ENCODE results near the gene DENND1A.

Gene DENND1A

GRCh38 chr9:123796618-123797484 is 133.1 kb downstream of the DENND1A start:
- CTCF ChIA-PET = interaction anchor here (0.6 kb wide), 1 partner anchor 15 kb away, joined by 3 read pairs; no protein-coding TSS in a partner anchor
- POLR2A ChIA-PET = no interaction called here
- no peak for DNase-seq (ENCODE audit: extremely low spot score)
- no peak for TF ChIP-seq FOXK2 (IDR thresholded peaks at IDR 0.05)
- peak; percentile 62 for TF ChIP-seq PKNOX1 (IDR thresholded peaks at IDR 0.05)

GRCh38 chr9:123796094-123796493 is 133.8 kb downstream of the DENND1A start:
- ChIA-PET POLR2A (no interaction called here), CTCF (no interaction called here)
- TF ChIP-seq BHLHE40 (IDR thresholded peaks at IDR 0.05; ENCODE audit: borderline replicate concordance) (no peak), FOXA1 (IDR thresholded peaks at IDR 0.05) (no peak), ZNF384 (IDR thresholded peaks at IDR 0.05) (no peak), SP1 (IDR thresholded peaks at IDR 0.05) (no peak), LEF1 (IDR thresholded peaks at IDR 0.05; ENCODE audit: borderline replicate concordance) (no peak), PKNOX1 (IDR thresholded peaks at IDR 0.05) (no peak), ELF4 (IDR thresholded peaks at IDR 0.05) (no peak), CTBP1 (IDR thresholded peaks at IDR 0.05; ENCODE audit: borderline replicate concordance) (no peak), SUZ12 (IDR thresholded peaks at IDR 0.05) (no peak), FOXM1 (IDR thresholded peaks at IDR 0.05; ENCODE audit: borderline replicate concordance) (no peak), TARDBP (IDR thresholded peaks at IDR 0.05) (no peak), HDGF (IDR thresholded peaks at IDR 0.05; ENCODE audit: borderline replicate concordance) (no peak), L3MBTL2 (conservative IDR thresholded peaks at IDR 0.05) (no peak), ARNT (IDR thresholded peaks at IDR 0.05) (no peak), NFRKB (IDR thresholded peaks at IDR 0.05) (no peak), FOXK2 (IDR thresholded peaks at IDR 0.05) (no peak)
- DNase-seq (ENCODE audit: extremely low spot score) = no peak

GRCh38 chr9:123795336-123795735 is 134.6 kb downstream of the DENND1A start:
- CTCF ChIA-PET = no interaction called here
- POLR2A ChIA-PET = no interaction called here
- DNase-seq (ENCODE audit: extremely low spot score) = no peak
- TF ChIP-seq FOXA1 (IDR thresholded peaks at IDR 0.05) (no peak), L3MBTL2 (conservative IDR thresholded peaks at IDR 0.05) (no peak; the same call in 1 of the 2 replicates), SUZ12 (IDR thresholded peaks at IDR 0.05) (no peak), ARNT (IDR thresholded peaks at IDR 0.05) (no peak), LEF1 (IDR thresholded peaks at IDR 0.05; ENCODE audit: borderline replicate concordance) (no peak)

GRCh38 chr9:123792501-123792900 is 137.4 kb downstream of the DENND1A start:
- TF ChIP-seq ELF4 (IDR thresholded peaks at IDR 0.05) = no peak
- no peak for TF ChIP-seq CTBP1 (IDR thresholded peaks at IDR 0.05; ENCODE audit: borderline replicate concordance)
- no peak for TF ChIP-seq FOXM1 (IDR thresholded peaks at IDR 0.05; ENCODE audit: borderline replicate concordance)
- TF ChIP-seq BHLHE40 (IDR thresholded peaks at IDR 0.05; ENCODE audit: borderline replicate concordance) = no peak
- TF ChIP-seq FOXA1 (IDR thresholded peaks at IDR 0.05) = no peak
- no peak for TF ChIP-seq HDGF (IDR thresholded peaks at IDR 0.05; ENCODE audit: borderline replicate concordance)
- TF ChIP-seq ARNT (IDR thresholded peaks at IDR 0.05) = no peak
- TF ChIP-seq ZNF384 (IDR thresholded peaks at IDR 0.05) = no peak
- no peak for TF ChIP-seq SP1 (IDR thresholded peaks at IDR 0.05)
- TF ChIP-seq LEF1 (IDR thresholded peaks at IDR 0.05; ENCODE audit: borderline replicate concordance) = no peak
- TF ChIP-seq PKNOX1 (IDR thresholded peaks at IDR 0.05) = no peak
- TF ChIP-seq SUZ12 (IDR thresholded peaks at IDR 0.05) = no peak
- CTCF ChIA-PET = no interaction called here
- POLR2A ChIA-PET = no interaction called here
- DNase-seq (ENCODE audit: extremely low spot score) = no peak

GRCh38 chr9:123789554-123790292 is 140.2 kb downstream of the DENND1A start:
- no peak for TF ChIP-seq LEF1 (IDR thresholded peaks at IDR 0.05; ENCODE audit: borderline replicate concordance)
- no peak for TF ChIP-seq PKNOX1 (IDR thresholded peaks at IDR 0.05)
- TF ChIP-seq TARDBP (IDR thresholded peaks at IDR 0.05) = no peak
- no peak for TF ChIP-seq ARNT (IDR thresholded peaks at IDR 0.05)
- no peak for TF ChIP-seq SUZ12 (IDR thresholded peaks at IDR 0.05)
- no peak for TF ChIP-seq HDGF (IDR thresholded peaks at IDR 0.05; ENCODE audit: borderline replicate concordance)
- TF ChIP-seq FOXM1 (IDR thresholded peaks at IDR 0.05; ENCODE audit: borderline replicate concordance) = no peak
- no peak for TF ChIP-seq FOXA1 (IDR thresholded peaks at IDR 0.05)
- no peak for TF ChIP-seq ZNF384 (IDR thresholded peaks at IDR 0.05)
- DNase-seq (ENCODE audit: extremely low spot score) = no peak
- ChIA-PET CTCF (no interaction called here), POLR2A (no interaction called here)

All from HEK293T (cell line).